Stimulated activated naive CD8-positive, alpha-beta T cell treated with anti-CD3 and anti-CD28 coated beads, Interleukin-15, Interleukin-2, amounts not matched to agents 100 U/mL and 50 U/mL, for 24 hours (primary cell): ENCODE data around the gene RASA3.
"Not testable (repeated sequence)": the region's sequence is repeated elsewhere in the genome, so short reads cannot be mapped to it uniquely, and the experiment has no call there.

Experiments used
- ATAC-seq: fragments of 150-1000 bp; cut with Tn5 transposase; one replicate; pipeline ENCODE4 v1.10.0; 2021
- DNase-seq: peaks from one replicate; pipeline ENCODE4 v3.0.0; 2021

Gene RASA3

DNA sequence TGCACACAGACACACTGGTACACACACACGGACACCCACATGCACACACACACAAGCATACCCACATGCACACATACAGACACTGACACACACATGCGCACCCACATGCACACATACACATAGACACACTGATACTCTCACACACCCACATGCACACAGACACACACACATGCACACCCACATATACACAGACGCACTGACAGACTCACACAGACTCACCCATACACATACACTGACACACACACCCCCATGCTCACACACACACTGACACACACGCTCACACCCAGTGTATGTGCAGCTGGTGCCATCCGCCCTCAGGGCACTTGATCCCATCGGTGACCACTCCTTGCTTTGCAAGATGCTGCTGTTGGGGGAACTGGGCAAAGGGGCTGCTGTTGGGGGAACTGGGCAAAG is 9.7 kb upstream of the RASA3 start:
- DNase-seq: no peak
- ATAC-seq: no peak

DNA sequence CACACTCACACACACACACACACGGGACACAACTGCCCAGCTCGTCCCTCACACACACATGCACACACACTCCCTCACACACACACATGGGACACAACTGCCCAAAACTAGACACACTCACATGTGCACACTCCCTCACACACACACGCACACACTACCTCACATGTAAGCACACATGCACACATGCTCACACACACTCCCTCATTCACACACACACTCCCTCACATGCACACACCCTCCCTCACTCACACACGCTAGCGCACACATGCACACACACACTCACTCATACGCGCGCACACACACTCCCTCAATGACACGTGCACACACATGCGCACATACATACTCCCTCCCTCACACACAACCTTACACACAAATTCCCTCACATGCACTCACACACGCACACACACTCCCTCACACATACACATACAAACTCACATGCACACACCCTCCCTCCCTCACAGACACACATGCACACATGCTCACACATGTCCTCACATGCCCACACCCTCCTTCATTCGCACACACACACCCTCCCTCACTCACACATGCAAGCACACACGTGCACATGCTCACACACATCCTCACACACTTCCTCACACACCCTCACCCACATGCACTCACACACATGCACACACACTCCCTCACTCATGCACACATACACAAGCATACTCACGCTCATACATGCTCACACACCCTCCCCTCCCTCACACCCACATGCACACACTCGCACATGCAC is 9.0 kb upstream of the RASA3 start:
- ATAC-seq (no peak), DNase-seq (no peak)

DNA sequence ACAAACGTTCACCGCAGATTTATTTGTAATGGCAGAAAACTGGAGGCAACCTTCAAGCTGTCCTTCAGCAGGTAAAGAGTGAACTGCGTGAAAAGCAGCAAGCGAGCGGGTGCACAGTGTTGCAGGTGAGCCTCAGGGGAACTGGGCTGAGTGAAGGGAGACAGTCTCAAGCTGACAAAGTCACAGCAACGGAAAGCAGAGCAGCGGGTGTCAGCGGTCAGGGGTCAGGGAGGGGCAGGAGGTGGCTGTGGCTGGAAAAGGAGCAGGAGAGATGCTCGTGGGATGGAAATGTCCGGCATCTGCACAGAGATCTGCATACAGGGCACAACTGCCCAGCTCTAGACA is 8.5 kb upstream of the RASA3 start:
- DNase-seq (peak; percentile 46), ATAC-seq (peak; percentile 41)

DNA sequence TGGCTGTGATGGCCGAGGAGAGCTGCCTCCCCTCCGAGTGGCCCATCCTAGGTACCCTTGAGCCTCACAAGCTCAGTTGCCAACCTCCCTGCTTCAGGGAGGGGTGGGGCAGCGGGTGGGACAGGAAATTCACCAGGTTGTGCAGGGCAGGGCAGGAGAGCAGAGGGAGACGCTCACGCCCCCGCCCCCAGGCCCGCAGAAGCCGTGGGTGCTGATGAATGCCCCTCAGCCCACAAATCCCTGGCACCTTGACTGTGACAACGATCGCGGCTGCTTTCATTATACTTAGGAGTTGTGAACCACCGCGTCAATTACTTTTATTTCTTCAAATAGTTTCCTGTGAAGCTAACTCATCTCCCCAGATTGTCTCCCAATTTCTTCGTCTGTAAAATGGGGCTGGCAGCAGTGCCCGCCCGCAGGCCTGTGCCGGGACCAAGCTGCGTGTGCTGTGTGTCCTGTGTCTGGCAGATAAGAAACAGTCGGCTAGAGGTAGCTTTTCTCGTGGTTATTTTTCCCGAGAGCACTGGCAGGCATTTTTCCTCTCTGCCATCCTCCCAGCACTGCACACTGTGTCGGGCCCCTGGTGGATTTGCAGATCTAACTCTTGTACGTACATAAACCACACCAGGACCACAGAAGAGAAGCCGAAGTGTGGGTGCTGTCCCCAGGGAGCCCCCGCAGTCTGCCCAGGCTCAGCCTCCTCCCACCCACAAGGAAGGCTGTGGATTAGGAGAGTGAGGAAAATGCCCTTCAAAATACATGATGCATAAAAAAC is 7.9 kb upstream of the RASA3 start:
- ATAC-seq: peak; percentile 16
- no peak for DNase-seq

DNA sequence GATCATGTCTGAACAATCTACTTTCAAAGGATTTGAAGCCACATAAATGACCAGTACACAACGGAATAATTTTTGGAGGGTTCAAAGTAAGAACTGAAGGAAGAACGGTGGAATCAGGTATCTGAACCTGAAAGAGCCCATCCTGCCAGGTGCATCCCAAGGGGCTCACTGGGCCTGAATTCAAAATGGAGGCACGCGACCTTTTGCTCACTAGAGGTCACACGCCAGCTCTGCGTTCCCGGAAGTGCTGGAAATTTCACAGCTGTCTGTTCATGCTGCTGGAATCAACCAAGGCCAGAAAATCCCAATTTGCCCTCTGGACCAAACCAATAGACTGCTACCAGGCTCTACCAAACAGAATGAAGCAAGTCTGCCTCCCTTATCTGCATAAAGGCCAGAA is 4.2 kb upstream of the RASA3 start:
- ATAC-seq (no peak), DNase-seq (no peak)

DNA sequence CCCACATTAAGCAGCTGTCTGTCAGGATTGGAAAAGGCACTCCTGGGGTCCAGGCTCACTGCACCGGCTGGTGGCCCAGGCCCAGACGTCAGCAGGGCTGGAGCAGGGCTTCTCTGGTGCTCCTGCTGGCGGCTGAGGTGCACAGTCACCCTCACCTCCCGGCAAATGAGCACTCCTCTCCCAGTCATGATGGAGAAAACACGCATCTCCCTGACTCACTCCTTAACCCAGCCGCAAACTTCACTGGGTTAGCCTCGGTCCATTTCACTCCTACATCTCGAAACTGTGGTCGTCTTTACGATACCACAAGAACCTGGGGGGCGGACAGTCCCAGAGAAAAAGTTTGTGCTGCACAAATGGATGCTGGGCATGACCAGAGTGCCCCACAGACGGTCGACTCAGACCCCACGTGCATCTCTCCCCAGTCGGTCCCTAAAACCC is 3.3 kb upstream of the RASA3 start:
- ATAC-seq: no peak

DNA sequence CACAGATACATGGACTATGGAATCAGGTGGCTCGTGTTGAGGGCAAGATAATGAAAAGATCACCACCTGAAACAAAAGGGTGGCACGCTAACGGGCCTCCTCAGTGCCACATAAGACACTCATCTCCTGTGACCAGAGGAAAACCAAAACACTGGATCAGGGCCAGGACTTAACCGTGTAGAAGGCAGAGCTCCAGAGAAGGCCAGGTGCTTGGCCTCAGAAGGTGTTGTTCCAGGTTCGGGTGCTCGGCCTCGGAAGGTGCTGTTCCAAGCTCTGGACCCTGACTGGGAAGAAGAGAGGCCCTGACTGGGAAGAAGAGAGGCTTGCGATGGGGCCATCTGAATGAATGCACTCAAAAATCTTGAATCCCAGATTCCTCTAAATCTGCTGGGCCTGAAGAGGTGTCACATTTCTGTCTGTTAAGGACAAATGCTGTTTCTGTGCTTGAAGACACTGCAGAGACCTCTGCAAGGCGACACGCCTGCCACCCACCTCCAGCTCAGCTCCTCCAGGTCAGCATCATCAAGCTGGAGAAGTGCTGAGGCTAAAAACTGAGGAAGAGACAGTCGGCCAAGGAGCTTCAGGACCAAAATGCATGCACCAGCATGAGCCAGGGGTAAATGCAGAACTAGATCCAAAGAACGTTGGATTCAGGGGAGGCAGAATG is 2.7 kb upstream of the RASA3 start:
- DNase-seq: no peak
- ATAC-seq: no peak

More for the DNA sequence above, 3.3 kb upstream of the RASA3 start:
- DNase-seq: no peak

DNA sequence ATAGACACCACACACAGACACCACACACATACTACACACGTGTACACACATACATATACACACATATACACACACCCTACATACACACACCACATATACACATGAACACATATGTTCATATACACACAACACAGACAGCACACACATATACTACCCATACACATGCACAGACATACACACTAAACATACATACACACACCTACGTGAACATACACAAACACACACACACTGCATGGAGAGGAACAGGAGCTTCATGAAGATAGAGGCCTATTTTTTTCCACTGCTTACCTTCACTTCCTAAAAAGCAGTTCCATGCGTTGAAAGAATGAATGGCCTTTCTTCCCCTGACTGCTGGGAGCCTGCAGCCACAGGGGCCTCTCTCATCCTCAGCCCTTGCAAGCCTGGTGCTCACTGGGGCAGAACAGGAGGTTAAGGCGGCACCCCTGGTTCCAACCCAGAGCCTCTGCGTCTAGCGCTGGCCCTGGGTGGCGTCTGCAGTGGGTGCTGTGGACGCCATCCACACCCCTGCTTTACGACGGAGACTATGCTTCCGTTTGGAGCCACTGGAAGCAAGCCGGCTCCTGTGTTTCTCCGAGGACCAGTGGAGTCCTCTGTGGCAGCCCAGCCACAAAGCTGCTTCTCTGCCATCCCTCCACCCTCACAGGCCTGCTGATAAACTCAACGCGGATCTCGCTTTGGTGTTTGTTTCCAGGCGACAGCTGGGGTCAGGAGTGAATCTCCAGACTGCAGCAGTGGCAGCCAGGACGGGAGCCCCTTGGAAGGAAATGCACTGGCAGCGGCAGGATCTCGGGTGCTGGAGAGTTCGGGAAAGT is 1.9 kb upstream of the RASA3 start:
- ATAC-seq (no peak), DNase-seq (no peak)

DNA sequence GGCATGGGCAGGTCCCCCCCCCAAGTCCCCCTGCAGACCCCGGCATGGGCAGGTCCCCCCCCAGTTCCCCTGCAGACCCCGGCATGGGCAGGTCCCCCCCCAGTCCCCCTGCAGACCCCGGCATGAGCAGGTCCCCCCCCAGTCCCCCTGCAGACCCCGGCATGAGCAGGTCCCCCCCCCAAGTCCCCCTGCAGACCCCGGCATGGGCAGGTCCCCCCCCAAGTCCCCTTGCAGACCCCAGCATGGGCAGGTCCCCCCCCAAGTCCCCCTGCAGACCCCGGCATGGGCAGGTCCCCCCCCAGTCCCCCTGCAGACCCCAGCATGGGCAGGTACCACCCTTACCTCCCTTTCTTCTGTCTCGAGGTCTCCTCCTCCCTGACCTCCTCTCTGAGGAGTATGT is 1.1 kb upstream of the RASA3 start:
- ATAC-seq, DNase-seq: not testable (repeated sequence)

DNA sequence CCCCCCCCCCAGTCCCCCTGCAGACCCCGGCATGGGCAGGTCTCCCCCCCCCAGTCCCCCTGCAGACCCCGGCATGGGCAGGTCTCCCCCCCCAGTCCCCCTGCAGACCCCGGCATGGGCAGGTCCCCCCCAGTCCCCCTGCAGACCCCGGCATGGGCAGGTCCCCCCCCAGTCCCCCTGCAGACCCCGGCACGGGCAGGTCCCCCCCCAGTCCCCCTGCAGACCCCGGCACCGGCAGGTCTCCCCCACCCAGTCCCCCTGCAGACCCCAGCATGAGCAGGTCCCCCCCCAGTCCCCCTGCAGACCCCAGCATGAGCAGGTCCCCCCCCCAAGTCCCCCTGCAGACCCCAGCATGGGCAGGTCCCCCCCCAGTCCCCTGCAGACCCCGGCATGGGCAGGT is 703 bp upstream of the RASA3 start:
- ATAC-seq, DNase-seq: not testable (repeated sequence)

DNA sequence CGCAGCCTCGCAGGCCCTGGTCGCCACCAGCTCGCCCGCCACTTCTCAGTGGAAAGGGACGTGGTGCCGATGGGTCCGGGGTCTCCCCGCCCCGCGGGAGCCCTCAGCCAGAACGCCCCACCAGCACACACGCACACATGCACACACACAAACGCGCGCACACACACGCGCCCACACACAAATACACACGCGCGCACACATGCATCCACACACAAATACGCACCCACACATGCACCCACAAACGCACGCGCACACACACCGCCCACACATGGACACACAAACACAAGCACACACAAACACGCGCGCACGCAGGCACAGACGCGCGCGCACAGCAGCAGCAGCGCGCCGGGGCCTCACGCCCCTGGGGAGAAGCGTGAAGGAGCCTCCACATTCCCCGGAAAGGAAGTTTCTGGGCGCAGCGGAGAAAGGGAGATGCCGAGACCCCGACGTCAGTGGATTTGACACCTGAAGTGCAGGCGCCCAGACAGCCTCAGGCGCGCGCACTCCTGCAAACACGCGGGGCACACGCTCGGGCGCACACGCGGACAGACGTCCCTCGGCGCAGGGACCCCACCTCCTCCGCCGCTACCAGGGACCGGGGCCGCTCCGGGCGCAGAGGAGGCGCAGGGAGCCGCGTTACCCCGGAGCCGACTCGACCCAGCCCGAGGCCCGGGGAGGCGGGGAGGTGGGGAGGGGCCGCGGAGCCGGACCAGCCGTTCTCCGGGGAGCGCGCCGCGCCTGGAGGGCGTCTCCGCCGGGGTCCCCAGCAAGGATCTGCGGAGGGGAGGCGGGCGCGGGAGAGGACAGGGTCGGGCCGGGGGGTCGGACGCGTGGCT is 622 bp downstream of the RASA3 start:
- DNase-seq: peak; percentile 46
- ATAC-seq: no peak

DNA sequence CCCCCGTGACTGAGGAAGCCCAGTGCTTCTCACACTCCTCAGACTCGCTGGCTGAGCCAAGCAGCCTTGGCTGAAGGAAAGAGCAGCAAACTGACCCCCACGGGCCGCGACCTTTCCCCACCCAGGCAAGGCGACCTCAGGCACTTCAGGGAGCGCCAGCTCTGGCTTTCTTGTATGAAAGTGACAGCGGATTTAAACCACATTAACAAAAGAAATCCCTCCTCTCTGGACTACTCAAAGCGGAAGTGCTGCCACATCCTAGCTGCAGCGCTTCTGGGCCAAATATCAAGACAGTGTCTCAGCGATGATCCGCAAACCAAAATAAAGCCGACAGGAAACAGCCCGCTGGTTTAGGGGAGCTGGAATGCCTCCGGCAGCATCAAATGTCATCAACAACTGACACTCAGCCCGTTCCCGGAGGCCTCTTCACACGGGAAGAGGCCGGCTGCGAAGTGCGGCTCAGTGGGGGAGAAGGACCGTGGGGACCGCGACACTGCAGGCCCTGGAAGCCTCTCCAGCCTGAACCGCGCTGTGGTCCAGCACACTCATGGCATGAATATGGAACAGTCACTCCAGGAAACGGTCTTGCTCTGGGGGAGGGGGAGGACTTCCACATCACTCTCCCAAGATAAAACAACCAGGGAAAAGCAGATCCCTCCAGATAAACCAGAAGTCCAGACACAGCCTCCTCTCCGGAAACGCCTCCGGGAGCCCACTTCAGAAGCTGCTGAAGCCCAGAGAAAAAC is 1.4 kb downstream of the RASA3 start:
- ATAC-seq (peak; percentile 30), DNase-seq (peak; percentile 66)

DNA sequence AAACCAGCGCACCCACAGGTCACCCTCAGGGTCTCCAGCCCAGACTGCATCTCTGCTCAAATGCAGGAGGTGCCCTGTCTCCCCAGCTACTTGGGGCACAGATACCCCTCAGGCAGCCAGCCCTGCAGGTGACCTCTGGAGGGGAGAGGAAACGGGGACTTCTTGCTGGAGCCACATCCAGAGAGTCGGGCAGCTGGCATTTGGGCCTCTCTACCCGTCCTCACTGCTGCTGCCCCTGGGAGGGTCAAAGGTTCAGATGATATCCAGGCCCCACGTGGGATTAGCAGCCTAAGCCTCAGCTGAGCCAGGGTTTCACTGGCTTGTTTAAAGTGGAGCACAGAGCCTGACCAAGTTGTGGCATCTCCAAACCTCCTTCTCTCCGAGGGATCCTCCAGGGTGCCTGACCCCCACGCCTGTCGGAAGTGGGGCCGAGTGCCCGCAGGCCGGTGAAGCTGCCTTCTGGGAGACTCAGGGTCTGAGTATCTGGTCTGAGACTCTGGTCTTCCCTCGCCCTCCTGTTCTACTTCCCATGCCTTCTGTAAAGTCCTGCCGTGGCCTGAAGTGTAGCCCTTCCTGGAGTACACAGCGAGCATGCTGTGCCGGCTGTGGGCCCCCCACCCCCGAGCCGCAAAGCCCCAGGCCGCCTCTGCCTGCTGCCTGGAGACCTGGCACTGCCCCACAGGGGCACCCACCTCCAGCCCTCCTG is 2.1 kb downstream of the RASA3 start:
- DNase-seq: no peak
- ATAC-seq: no peak

DNA sequence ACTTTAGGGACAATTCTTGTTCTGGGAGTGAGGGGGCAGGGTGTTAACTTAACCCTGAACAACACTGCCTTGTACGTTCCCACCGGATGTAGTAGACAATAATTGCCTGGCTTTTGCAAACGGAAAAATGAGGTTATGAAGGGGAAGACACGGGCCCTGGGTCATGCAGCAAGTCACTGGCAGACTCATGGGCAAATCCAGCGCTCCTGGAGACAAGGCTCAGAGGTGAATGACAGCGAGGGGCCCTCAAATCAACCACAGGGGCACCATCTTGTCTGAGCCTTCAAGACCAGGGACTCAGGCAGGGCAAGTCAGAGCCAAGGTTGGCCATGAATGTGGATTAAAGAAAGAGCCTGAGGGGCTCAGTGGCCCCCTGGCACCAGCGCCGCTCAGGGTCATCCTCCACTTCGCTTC is 2.8 kb downstream of the RASA3 start:
- ATAC-seq (peak; percentile 48), DNase-seq (peak; percentile 69)

DNA sequence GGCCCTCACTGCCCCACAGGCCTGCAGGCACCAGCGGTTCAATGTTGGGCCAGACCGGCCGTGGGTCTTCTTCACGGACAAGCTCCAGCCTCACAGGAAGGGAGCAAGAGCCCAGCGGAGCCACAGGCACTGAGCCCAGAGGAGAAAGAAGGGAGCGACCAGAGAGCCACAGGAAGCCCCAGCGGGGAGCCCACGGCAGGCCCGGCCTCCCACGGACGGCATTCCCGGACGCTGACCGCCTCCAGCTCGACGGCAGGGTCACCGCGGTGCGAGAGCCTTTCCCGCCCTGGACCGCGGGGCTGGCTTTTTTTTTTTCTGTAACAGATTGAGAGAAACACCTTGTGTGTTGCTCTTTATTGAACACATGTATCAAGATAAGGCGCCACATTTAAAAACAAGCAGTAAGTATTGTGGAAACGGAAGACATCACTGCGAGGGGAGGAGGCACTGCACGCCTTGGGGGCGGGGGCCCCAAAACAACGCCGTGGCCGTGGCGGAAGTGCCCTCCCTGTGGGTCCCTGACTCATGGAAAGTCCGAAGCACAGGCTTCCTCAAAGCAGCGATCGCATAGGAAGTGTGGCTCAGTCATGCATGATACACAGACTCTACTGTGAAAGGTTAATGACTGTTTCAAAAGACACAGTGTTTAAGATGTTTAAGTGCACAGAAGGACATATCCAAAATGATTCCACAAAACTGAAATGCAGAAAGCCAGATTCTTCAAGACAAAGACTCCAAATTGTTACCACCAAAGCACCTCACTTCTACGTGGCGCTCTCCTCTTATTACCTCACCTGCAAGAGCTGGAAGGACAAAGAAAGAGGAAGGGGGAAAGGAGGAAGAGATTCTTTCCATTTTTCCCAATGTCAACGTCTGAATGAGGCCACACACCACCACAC is 3.5 kb downstream of the RASA3 start:
- ATAC-seq: peak; percentile 70
- peak; percentile 91 for DNase-seq

DNA sequence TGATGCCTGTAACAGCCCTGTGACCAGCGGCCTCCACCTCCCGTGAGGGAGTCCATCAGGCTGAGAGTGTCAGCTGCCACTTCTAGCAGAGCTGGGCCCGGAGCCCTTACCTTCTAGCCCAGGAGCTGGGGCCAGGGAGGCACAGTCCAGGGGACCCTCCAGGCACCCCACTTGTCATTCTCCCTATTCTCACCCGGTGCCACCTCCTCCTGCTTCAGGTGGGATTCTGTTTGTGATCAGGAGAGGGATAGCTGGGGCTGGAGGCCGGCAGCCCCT is 4.1 kb downstream of the RASA3 start:
- ATAC-seq (no peak), DNase-seq (no peak)

DNA sequence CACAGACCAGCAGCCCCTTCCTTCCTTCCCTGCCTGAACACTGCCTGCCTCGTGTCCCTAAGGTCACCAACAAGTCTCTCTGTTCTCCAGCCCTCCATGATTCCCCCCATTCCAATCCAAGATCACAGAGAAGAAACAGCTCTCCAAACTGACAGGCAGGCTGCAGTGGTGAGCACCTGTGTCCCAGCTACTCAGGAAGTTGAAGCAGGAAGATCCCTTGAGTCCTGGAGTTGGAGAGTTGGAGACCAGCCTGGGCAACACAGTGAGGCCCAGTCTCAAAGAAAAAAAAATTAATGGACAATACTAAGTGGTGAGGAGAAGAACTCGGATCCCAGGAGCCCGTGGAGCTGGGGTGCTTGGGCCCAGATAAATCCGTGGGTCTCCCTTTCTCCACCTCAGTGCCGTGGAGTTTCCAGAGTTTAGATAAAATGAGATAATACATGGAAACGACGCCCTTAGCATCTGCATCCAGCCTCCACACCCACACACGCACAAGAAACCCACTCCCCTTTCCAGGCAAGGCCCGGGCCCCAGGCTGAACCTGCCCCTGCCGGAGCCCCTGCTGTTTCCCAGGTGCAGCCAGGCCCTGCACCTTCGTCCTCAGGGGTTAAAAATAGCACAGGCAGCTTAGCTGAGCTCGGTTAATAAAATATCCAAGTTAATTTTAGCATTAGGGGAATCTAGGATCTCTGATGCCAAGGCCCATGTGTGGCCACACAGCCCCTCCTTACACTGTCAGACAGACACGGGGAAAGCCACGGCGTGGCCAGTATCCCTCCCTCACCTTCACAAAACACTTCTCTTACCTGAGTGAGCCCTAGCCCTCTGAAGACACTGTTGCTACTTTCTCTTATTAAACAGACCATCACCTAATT is 4.7 kb downstream of the RASA3 start:
- no peak for DNase-seq
- no peak for ATAC-seq
